Stimulated activated CD4-positive, alpha-beta T cell treated with anti-CD3 and anti-CD28 coated beads, Interleukin-12 subunit alpha, Interleukin-12 subunit beta, amount 100 ng/mL, for 4 hours (primary cell): ENCODE measurements around the gene UNC5A.

Experiments
- DNase-seq: peaks from one replicate; pipeline ENCODE4 v3.0.0-alpha.2; 2020

The UNC5A gene

DNA sequence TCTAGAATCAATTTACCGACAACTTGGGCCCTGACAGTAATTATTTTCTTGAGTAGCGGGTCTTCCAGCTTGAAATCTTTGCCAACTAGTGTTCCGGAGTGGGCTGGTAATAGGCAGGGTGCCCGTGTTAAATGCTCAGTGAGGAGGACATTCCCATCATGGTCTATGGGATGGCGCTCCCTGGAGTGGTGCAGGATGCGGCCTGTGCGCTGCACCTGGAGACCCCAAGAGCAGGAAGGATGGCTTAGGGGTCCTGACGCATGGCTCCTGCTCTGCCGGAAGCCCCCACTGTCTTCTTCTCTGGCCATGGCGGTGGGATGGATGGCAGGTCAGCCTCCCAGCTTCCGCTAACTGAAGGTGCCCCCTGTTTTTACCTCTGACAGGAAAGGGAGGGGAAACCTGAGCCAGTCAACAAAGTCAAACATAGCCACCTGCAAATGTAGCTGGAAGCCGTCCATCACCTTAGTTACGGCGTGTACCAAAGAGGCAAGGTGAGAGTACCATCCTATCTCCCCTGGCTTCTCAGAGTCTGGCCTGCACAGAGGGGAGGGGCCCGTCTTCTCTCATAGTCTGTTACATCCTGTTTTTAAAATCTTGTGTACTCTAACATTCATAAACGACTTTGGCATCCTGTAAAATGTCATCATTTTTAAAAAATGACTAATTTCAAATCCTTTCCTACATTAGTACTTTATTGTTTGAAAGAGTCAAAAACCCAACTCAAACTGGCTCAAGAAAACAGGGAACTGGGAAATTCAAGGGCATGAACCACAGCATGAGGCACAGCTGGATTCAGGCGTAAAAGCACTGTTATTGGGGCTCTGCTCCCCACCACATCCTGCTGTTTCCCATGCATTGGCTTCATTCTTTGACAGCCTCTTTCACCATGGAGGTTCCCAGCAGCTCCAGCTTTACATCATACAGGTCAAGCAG, 28.5 kb upstream of the UNC5A start:
- DNase-seq, result no peak

DNA sequence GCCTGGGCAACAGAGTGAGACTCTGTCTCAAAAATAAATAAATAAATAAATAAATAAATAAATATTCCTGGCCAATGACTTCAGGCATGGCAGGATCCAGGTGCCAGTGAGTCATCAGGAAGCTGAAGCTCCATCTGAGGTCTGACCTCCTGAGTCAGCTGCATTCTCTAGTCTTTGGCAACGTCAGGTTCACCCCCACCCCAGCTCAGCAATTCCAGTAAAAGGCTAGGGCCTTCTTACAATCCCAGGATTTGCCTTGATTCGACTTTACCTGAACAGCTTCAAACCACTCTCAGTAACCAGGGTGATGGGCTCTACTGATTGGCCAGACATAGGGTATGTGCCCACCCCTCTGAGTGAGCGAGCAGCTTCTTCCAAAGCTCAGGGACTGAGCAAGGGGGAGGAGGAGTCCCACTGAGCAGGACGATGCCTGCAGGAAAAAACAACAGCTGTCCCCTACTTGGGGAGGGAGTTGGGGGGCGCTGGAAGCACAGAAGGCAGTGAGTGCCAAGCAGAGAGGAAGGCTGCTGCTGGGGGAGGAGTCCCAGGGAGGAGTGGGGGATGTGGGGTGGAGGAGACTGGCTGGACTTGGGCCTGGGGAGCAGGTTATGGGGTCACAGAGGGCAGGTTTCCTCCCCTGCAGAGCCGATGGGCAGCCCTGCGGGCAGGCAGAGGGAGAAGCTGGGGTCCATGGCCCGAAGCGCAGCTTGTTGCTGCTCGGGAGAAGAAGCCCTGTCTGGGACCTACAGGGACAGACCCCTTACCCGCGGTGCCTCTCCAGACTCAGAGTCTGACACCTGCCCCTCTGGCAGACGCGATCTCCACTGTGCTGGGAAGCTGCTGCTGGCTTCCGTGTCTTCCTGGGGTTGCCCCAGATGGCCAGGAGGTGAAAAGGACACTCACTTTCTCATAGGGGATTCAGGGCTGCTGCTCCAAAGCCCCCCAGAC, 25.9 kb upstream of the UNC5A start:
- no peak for DNase-seq

DNA sequence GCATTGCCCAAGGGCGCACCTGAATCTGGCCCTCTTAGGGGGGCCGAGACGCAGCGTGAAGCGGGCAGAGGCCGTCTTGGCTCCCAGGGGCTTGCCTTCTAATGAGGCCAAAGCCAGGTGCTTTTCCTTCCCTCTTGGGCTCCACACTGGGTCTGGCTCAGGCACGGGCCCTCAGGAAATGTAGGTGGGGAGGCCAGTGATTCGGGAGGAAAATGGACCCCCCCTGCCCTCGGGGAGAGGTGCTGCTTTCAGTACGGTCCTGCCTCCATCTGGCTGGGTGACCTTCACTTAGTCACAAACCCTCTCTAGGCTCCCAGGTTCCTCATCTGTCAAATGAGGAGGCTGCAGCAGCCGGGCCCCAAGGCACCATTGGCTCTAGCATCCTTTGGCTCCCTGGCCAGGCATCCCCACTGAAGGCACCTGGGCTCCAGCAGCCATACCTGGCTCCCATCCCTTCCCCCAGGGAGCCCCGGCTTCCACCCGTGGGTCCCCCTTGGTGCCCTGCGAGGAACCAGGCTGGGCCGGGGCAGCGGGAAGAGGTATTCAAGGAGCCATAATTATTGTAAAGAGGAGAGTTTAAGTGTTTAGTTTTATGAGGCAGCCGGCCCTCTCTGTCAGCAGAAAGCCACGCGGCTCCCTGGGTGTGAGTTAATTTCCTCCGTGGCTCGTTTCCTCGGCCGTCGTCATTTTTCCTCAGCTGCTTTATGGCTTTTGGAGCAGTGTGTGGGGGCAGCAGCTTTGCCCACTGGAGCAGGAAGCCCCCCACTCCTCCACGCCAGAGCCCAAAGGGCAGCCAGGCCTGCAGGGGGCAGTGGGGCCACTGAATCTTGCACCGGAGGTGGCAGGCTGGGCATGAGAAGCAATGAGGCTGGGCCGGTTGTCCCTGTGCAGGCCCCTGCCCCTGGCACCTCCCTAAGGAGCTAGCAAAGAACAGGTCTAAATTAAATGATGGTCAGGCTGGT, 24.9 kb upstream of the UNC5A start:
- no peak for DNase-seq

DNA sequence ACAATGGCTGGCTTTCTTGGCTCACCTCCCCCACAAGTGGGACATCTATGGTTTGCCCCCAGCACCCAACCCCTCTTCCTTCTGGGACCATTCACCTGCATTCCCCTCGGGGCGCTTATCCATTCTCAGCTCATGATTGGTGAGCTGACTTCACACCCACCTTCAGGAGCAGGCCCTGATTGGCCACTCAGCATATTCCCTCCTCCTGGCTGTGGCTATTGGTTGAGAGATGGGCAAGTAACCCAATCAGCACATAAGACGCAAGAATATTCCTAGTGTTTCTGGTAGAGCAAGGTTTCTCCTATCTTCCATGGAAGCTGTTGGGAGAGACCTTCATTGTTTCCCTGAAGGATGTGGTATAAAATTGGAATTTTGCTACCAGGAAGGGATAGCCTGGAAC, 22.7 kb upstream of the UNC5A start:
- DNase-seq, result no peak

DNA sequence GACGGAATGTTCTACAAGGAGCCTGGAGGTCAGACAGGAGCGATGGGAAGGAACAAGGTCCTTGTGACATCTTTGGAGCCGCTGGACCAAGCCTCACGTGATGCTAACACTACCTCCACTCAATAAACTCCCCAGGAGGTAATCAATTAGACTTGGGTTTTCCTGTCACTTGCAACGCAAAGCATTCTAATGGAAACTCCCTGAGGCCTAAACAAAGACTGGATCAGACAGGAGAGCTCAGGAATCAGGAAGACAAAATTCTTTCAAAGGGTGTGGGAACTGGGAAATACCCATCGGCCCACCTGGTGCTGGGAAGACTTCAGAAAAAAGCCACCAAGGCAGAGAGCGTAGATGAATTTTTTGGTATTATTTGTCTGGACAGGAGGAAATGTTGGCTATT, 22.3 kb upstream of the UNC5A start:
- DNase-seq, result no peak

DNA sequence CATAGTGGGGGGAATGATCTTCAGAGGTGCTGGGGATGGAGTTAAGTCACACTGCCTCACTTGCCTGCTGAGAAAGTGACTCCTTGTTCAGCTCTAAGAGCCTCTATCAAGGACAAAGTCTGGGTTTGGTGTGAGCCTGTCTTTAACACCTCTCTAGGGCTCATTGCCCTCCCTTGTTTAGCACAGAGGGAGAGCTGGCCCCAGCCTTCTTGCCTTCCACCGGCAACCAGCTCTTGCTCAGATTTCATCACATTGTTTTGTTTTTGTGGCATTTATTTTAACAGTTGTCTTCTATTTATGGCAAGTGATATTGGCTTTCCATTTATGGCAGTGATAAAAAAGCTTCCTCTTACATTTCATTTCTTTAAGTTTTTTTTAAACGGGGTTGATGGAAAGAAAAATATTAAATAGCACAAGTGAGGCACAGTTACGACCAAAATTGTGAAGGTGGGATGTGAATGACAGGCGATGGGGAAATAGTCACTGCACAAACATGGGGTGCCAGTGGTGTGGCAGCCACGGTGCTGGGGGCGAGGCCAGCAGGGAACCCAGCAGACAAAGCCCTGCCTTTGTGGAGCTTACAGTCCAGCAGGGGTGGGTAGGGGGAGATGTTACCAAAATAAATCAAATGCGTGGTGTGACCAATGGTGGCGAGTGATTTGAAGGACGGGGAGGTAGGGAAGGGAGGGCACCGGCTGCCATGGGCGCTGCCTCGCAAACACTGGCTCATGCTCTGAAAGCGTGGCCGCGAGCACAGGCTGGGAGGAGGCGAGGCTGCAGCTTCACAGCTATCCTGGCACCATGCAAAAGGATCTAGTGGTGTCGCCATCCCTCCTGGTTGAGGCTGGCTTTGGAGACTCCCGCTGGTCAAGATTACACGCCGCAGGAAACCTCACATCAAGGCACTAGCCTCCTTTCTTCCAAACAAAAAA, 21.2 kb upstream of the UNC5A start:
- DNase-seq, result no peak

DNA sequence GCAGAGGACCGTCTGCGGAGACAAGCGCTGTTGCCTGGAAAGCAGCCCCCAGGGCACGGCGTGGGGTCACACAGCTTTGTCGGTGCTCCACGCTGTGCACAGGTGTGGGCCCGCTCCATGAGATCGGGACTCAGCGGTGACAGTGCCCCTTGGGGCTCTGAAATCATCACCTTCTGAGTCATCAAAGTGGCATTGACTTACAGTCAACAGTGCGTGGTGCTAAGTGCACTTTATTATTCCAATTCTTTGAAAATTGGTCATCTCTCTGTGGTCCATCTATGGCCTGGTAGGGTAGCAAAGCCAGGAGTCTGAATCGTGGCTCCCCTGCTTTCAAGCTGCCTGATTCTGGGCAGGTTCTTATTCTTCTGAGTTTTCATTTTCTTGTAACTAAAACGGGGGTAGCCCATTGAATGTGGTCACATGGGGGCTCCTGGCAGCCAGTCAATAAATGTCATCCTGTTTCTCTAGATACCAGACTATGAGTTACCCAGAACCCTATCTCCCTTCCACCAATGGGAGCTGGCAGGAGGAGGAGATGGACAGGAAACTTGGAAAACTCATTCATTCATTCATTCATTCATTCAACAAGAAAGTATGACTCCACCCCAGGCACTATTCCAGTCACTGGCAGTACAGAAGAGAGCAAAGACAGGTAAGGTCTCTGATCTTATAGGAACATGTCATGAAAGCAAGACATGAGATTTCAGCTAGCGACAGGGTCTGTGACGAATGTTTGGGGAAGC, 20.3 kb upstream of the UNC5A start:
- no peak for DNase-seq

DNA sequence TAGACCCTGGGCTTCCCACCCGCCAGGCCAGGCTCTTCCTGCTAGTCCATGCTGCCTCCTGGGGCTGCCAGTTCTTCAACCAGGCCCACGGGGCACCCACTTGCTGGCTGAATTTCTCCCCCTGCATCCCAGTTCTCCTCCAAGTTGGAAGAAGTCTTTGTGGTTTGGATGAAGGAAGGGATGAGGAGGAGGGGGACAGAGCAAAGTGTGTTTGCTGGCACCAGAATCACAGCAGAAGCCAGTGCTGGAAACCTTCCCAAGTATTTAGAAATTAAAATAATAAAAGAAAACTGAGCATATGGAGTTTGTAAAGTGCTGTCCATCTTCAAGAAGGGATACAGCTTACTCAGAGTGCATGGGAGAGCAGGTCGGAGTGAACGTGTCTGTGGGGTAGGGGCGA, 19.4 kb upstream of the UNC5A start:
- no peak for DNase-seq

DNA sequence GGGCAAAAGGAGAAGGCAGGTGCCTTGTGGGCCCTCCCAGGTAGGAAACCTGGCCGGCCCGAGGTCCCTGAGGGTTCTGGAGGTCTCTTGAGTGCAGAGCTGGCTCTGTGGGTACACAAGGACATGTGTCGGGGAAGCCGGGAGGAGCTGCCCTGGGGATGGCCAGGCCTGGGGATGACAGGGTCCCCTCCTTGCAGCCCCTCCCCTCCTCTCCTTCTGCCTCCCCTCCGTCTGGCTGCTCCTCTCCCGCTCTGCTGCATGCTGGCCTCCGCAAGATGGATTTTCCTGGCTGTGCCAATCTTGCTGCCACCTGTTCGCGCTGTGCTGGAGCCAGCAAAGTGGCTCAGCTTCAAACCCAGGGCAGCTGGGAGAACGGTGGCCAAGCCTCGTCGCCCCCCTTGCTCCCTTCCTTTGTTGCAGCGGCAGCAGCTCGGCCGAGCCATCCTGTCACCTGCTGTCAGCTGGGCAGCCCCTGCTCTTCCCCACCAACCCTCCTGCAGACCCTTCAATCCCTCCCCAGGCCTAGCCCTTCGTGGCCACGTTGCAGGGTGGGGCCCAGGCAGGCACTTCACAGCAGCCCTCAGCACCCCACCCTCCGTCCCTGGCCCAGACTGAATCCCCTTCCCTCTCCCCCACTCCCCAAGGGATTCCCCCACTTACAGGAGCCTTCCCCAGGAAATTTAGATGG, 17.6 kb upstream of the UNC5A start:
- DNase-seq, result no peak

DNA sequence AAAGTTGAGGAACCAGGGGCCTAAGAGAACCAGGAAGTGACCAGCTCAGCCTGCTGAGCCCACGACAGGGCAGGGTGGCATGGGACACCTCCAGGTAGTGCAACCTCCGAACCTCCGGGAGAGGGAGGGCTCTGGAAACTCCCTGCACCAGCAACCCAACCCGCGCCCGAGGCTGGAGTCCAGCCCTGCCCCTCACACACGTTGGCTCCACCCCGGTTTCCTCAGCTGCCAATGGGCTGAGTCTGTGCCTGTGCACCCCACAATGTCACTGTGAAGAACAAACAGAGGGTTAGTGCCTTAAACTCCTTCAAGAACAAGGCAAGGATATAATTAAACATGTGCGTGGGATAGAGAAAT, 17.0 kb upstream of the UNC5A start:
- no peak for DNase-seq

DNA sequence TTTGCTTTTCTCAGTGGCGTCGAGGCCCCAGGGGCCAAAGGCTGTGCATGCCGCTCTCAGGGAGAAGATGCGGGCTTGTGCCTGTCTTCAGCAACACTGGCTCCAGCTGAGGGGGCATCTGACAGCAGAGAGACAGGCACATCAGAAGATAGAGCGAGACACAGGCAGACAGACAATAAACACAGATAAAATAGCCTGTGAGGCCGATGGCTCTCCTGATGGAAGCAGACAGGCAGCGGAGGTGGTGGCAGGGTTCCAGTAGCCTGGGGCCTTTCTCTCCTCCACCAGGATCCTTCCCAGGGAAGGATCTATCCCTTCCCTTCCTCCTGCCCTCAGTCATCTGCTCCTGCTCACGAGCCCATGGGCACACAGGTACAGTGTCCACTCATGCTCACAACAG, 16.6 kb upstream of the UNC5A start:
- no peak for DNase-seq

DNA sequence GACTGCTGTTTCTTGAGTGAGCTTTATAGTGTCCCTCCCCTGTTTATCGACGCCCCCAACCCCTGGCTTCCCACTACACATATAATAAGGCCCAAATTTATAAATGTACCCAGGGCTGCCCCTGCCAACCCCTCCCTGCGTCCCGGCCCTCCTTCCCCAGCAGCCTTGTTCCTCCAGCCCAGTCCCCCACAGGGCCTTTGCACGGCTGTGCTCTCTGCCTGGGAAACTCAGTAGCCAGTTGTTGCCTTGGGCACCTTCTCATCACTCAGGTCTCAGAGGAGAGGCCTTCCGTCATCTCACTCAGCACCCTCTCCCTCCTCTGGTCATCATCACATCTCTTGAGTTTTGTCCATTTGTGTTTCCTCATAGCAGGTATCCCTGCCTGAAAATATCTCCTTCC, 15.8 kb upstream of the UNC5A start:
- no peak for DNase-seq

DNA sequence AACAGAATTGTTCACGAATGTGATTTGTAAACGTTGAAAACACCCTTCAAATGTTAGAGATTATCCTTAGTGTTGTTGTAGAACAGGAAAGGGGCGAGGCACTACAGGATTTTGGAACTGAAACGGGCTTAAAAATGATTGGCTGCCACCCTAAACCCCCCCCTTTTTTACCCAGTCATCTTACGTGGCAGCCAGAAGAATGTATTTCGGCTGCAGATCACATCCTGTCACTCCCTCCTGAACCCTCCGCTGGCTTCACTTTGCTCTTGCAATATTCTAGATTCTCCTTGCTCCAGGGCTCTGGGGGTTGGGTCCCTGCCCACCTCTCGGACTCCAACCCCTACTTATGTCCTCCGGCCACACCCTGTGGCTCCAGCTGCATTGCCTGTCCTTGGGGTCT, 13.9 kb upstream of the UNC5A start:
- DNase-seq, result no peak

DNA sequence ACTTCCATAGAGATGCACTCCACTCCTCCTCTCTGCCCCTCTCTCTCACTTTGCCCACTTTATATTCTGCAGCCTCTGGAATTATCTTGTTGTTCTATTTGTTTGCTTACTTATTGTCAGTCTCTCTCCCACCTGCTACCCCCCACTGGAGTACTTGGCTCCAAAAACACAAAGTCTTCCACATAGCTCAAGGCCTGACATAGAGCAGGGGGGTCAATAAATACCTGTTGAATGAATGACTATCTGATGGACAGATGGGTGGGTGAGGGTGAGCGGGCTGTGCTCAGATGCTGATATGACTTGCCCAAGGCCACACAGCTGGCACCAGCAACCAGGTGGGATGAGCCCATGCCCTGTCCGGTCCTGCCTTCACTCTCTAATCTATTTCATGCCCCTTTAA, 13.4 kb upstream of the UNC5A start:
- no peak for DNase-seq

DNA sequence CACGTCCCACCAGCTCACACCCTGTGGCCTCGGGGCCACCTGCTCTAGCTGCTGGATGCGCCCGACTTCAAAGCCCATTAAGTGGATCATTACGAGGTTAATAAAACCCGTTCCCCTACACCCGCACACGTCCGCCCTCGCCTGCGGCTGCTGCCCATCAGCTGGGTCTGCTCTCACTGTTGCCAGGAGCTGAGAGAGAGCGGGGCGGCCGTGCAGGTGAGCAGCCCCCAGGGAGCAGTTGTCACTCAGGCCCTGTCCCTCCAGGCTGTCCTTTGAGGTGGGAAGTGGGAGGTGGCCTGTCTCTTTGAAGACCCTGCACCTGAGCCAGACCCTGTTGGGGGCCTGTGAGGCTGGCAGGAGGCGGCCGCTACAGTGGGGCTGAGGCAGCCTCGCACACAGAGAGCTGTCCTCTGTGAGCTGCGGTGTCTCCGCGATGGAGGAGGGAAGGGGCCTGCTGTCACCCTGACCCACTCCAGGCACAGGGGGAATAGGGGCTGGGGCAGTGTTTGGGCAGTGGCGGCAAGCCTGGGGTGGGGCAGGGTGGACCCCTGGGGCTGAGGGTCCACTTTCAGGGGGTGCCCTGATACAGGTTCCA, 12.8 kb upstream of the UNC5A start:
- no peak for DNase-seq

DNA sequence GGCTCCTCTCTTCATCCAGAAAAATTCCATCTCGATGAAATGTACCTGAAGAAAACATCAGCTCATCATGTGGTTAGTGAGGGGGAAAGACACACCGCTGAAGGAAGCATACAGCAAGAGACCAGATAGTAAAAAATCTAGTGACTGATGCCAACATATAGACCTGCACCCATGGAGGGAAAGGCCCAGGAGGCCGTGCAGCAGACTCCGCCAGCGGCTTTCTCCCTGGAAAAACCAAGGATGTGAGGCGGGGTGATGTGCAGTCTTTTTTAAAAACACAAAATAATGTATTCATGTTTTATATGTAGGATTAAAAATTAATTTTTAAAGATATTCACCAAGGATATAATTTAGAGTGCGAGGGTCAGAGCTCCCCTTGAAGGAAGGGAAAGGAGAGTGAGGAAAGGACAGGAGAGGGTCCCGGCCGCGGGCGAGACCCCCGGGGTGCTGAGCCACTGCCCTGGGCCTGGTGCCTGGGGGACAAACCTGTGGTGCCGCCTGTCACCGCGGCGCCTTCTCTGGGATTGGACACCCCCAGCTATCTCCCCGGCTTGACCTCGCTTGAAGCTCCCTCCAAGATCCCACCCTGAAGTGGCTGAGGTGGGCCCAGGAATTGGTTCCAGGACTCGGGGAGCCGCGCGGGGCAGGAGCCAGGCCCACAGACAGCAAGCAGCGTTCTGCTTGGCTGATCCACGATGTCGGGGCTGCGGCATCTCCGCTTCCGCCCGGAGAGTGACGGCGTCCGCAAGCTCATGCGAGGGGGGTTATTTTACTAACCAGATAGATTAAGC, 12.1 kb upstream of the UNC5A start:
- no peak for DNase-seq

DNA sequence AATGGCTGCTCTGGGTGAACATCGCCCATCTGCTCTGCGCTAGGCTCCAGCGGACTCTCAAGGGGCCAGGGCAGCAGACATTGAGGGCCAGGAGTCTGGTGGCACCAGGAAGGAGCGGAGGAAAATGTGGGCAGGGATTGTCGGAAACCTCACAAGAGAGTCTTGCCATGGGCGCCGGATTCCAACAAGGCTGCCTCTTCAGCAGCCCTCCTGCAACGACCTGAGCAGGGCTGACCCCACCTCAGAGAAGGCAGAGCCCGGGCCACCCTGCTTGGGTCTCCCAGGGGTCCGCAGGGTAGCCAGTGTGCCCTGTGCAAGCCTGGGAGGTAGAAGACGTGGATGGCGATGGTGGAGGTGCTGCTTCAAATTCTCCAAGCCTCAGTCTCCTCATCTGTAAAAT, 11.4 kb upstream of the UNC5A start:
- no peak for DNase-seq

DNA sequence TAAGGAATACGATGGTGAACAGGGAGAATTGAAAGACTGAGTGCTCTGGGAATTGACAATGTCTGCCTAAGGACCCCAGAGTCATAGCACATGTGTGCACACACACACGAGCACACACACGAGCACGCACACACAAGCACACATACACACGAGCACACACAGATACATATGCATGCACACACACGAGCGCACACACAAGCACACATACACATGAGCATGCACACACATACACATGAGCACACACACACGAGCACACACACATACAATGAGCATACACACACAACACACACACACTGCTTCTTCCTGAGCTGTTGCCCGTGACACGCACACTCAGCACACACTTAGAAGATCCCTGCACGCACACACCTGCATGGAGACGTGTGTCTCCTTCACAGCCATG, 10.9 kb upstream of the UNC5A start:
- no peak for DNase-seq

DNA sequence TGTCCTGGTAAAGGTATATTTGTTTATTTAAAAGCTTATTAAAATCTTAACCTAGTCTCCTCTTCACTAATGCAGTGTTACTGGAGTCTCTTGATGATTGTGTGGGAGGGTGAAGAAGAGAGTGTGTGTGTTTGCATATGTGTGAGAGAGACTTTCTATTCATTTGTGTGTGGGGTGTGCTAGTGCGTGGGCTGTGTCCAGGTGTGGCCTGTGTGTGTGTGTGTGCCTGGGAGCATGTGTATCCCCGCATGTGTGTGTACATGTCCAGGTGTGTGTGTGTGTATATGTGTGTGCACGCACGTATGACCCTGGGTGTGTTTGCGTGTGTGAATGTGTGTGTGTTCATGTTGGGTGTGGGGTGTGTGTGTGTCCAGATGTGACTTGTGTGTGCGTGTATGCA, 10.3 kb upstream of the UNC5A start:
- DNase-seq, result no peak
